H1 (cell line): Measurements from ENCODE around the gene RSPH6A. TPM values are rescaled to one million over a fixed set of nuclear protein-coding genes. Genes with fewer than 3 reads are reported as not detected.

Source experiments
- CTCF ChIA-PET: fragments of 300-600 bp; sonication (Branson Sonifier 250); formaldehyde crosslinking; loops from one replicate; lab custom pipeline; 2021; ENCODE audit not compliant: partially characterized antibody; lab: Charles Lee
- POLR2A ChIA-PET: fragments of 300-600 bp; sonication (Branson Sonifier 250); formaldehyde crosslinking; loops from one replicate; lab custom pipeline; 2021; ENCODE audit warnings: inconsistent platforms; ENCODE audit not compliant: partially characterized antibody; lab: Charles Lee
- DNase-seq, 2 experiments: peaks; one replicate each; pipeline versions ENCODE4 v3.0.0 to v3.0.0-alpha.2; 2010 to 2022; ENCODE audit warnings: low spot score in 2 of 2, low read depth in 1 of 2, mixed read lengths in 1 of 2
- FAIRE-seq: peaks from 2 replicates; lab custom pipeline; 2011; peaks lifted over from hg19 to GRCh38; lab: Jason Lieb, UNC
- H2AFZ ChIP-seq: 2 replicates; pipeline ENCODE4 v1.8.1; 2012; ENCODE audit warnings: low read length, inconsistent platforms
- H2AK5ac ChIP-seq: 2 replicates; pipeline ENCODE4 v1.6.1; 2013; ENCODE audit warnings: low read depth, low read length
- H2BK120ac ChIP-seq: replicated peaks from 2 replicates; pipeline ENCODE3; 2013; ENCODE audit warnings: low read depth, low read length, inconsistent platforms
- H2BK12ac ChIP-seq: 2 replicates; pipeline ENCODE4 v1.6.1; 2013; ENCODE audit warnings: low read depth, low read length
- H2BK15ac ChIP-seq: 2 replicates; pipeline ENCODE4 v1.6.1; 2013; ENCODE audit warnings: low read length
- H2BK20ac ChIP-seq: 2 replicates; pipeline ENCODE4 v1.6.1; 2013; ENCODE audit warnings: low read length
- H2BK5ac ChIP-seq: 2 replicates; pipeline ENCODE4 v1.6.1; 2013; ENCODE audit warnings: low read depth, low read length
- H3K14ac ChIP-seq: 2 replicates; pipeline ENCODE4 v1.6.1; 2013; ENCODE audit warnings: inconsistent platforms; ENCODE audit not compliant: insufficient read length
- H3K18ac ChIP-seq: 2 replicates; pipeline ENCODE4 v1.6.1; 2013; ENCODE audit warnings: low read length; ENCODE audit errors: extremely low read depth
- H3K23ac ChIP-seq: 2 replicates; pipeline ENCODE4 v1.6.1; 2013; ENCODE audit warnings: inconsistent platforms; ENCODE audit not compliant: insufficient read length
- H3K23me2 ChIP-seq: 2 replicates; pipeline ENCODE4 v1.6.1; 2013; ENCODE audit warnings: low read depth, low read length
- H3K27ac ChIP-seq: 2 replicates; pipeline ENCODE4 v1.6.1; 2011; ENCODE audit warnings: low read depth, low read length, inconsistent platforms
- H3K27me3 ChIP-seq, 4 experiments: replicated peaks in 1 of 4; 1 replicate in 1 of 4; 2 replicates in 3 of 4; pipeline versions ENCODE4 v1.6.1 to v1.8.1; 2011 to 2013; ENCODE audit warnings: low read length in 3 of 4, mild to moderate bottlenecking in 3 of 4, inconsistent platforms in 2 of 4, mixed read lengths in 2 of 4, moderate library complexity in 1 of 4; ENCODE audit not compliant: control insufficient read depth in 3 of 4, insufficient read depth in 3 of 4; ENCODE audit errors: extremely low read depth in 1 of 4
- H3K36me3 ChIP-seq, 4 experiments: 2 replicates each; pipeline versions ENCODE4 v1.6.1 to v1.8.1; 2011 to 2013; ENCODE audit warnings: mild to moderate bottlenecking in 4 of 4, low read length in 3 of 4, moderate library complexity in 2 of 4, control low read depth in 1 of 4, inconsistent platforms in 1 of 4; ENCODE audit not compliant: insufficient read depth in 4 of 4, control insufficient read depth in 2 of 4
- H3K4ac ChIP-seq: replicated peaks from 2 replicates; pipeline ENCODE3; 2013; ENCODE audit warnings: low read length, low read depth, mixed read lengths, inconsistent platforms; ENCODE audit not compliant: insufficient read length
- H3K4me1 ChIP-seq, 4 experiments: replicated peaks in 1 of 4; 1 replicate in 1 of 4; 2 replicates in 3 of 4; pipeline versions ENCODE4 v1.6.1 to v1.8.1; 2011 to 2013; ENCODE audit warnings: low read length in 3 of 4, inconsistent platforms in 2 of 4, mixed read lengths in 1 of 4; ENCODE audit not compliant: insufficient read depth in 4 of 4, control insufficient read depth in 3 of 4
- H3K4me2 ChIP-seq, 2 experiments: 2 replicates each; pipeline versions ENCODE4 v1.6.1 to v1.8.1; 2011 to 2013; ENCODE audit warnings: low read depth in 2 of 2, low read length in 2 of 2, control low read depth in 1 of 2, inconsistent platforms in 1 of 2, mild to moderate bottlenecking in 1 of 2; ENCODE audit not compliant: insufficient read depth in 1 of 2
- H3K4me3 ChIP-seq, 4 experiments: fragments of 200-600, 300-600 bp in 1 of 4; sonication (generic), shearing (Covaris generic), sonication (Bioruptor Twin) in 1 of 4; 2 replicates each; pipeline versions ENCODE4 v1.5.1 to v1.8.1; 2011 to 2016; ENCODE audit warnings: low read length in 4 of 4, low read depth in 3 of 4, control low read depth in 2 of 4, inconsistent platforms in 2 of 4, mild to moderate bottlenecking in 2 of 4, mixed read lengths in 1 of 4, moderate library complexity in 1 of 4; ENCODE audit not compliant: insufficient read depth in 2 of 4; ENCODE audit errors: extremely low read depth in 1 of 4
- H3K56ac ChIP-seq: replicated peaks from 2 replicates; pipeline ENCODE3; 2013; ENCODE audit warnings: low read depth, mild to moderate bottlenecking, mixed read lengths, low read length, inconsistent platforms; ENCODE audit not compliant: insufficient read length
- H3K79me1 ChIP-seq: 2 replicates; pipeline ENCODE4 v1.6.1; 2013; ENCODE audit warnings: low read depth, low read length, control low read depth
- H3K79me2 ChIP-seq, 2 experiments: 2 replicates each; pipeline versions ENCODE4 v1.6.1 to v1.8.1; 2012 to 2013; ENCODE audit warnings: low read length in 2 of 2, mild to moderate bottlenecking in 2 of 2, inconsistent platforms in 1 of 2; ENCODE audit not compliant: insufficient read depth in 2 of 2, control insufficient read depth in 1 of 2
- H3K9ac ChIP-seq, 4 experiments: replicated peaks in 1 of 4; 1 replicate in 1 of 4; 2 replicates in 3 of 4; pipeline versions ENCODE4 v1.6.1 to v1.8.1; 2011 to 2013; ENCODE audit warnings: low read depth in 3 of 4, low read length in 3 of 4, control low read depth in 2 of 4, mild to moderate bottlenecking in 2 of 4, moderate library complexity in 2 of 4, inconsistent platforms in 1 of 4; ENCODE audit errors: extremely low read depth in 1 of 4
- H3K9me3 ChIP-seq, 2 experiments: 2 replicates each; pipeline versions ENCODE4 v1.6.1 to v1.8.1; 2012 to 2013; ENCODE audit warnings: mild to moderate bottlenecking in 2 of 2, moderate library complexity in 2 of 2, control low read depth in 1 of 2, inconsistent platforms in 1 of 2, low read depth in 1 of 2, low read length in 1 of 2, mixed read lengths in 1 of 2; ENCODE audit not compliant: insufficient read depth in 2 of 2
- H4K20me1 ChIP-seq, 2 experiments: replicated peaks in 1 of 2; 2 replicates each; pipeline versions ENCODE3 to v1.8.1; 2011 to 2013; ENCODE audit warnings: inconsistent platforms in 2 of 2, low read length in 2 of 2, mild to moderate bottlenecking in 1 of 2; ENCODE audit not compliant: insufficient read depth in 2 of 2, control insufficient read depth in 1 of 2
- H4K5ac ChIP-seq: 2 replicates; pipeline ENCODE4 v1.6.1; 2013; ENCODE audit warnings: low read length, low read depth, mixed read lengths, inconsistent platforms; ENCODE audit not compliant: insufficient read length
- H4K8ac ChIP-seq: 2 replicates; pipeline ENCODE4 v1.8.0; 2013; ENCODE audit warnings: mild to moderate bottlenecking, moderate library complexity, low read length, inconsistent platforms; ENCODE audit not compliant: insufficient read depth; ENCODE audit errors: extremely low read depth
- H4K91ac ChIP-seq: replicated peaks from 2 replicates; pipeline ENCODE3; 2013; ENCODE audit warnings: low read length, mixed read lengths, inconsistent platforms; ENCODE audit not compliant: insufficient read length
- CHD2 ChIP-seq: IDR thresholded peaks from 2 replicates; pipeline ENCODE4 v1.6.1; 2012; ENCODE audit warnings: low read length, improper control_type of control experiment
- GTF2F1 ChIP-seq: IDR thresholded peaks from 2 replicates; pipeline ENCODE4 v1.6.1; 2012; ENCODE audit warnings: low read depth, low read length, improper control_type of control experiment, borderline replicate concordance
- JUND ChIP-seq: IDR thresholded peaks from 2 replicates; pipeline ENCODE4 v1.6.1; 2011; ENCODE audit warnings: mild to moderate bottlenecking, improper control_type of control experiment, low read length
- MAFK ChIP-seq: IDR thresholded peaks from 2 replicates; pipeline ENCODE4 v1.6.1; 2012; ENCODE audit warnings: low read depth, mild to moderate bottlenecking, improper control_type of control experiment, low read length
- SP1 ChIP-seq: IDR thresholded peaks from 2 replicates; pipeline ENCODE4 v1.6.1; 2011; ENCODE audit warnings: low read depth, low read length
- TBP ChIP-seq: IDR thresholded peaks from 2 replicates; pipeline ENCODE4 v1.6.1; 2011; ENCODE audit warnings: low read depth, low read length, improper control_type of control experiment
- TCF12 ChIP-seq: IDR thresholded peaks from 2 replicates; pipeline ENCODE4 v1.6.1; 2011; ENCODE audit warnings: low read depth, mild to moderate bottlenecking, low read length
- YY1 ChIP-seq: IDR thresholded peaks from 2 replicates; pipeline ENCODE4 v1.6.1; 2011; ENCODE audit warnings: low read depth, mild to moderate bottlenecking, low read length
- WGBS, 2 experiments: shearing (Covaris generic) in 1 of 2; methylation state at CpG; one replicate each; pipeline versions ENCODE4 v1.1.6 to v1.1.7; 2013 to 2015; ENCODE audit warnings: low lambda C conversion rate in 2 of 2, mixed read lengths in 2 of 2, inconsistent platforms in 1 of 2, low coverage in 1 of 2, missing lambda C conversion rate in 1 of 2; ENCODE audit not compliant: insufficient replicate concordance in 2 of 2, insufficient coverage in 1 of 2, insufficient read length in 1 of 2; ENCODE audit errors: extremely low coverage in 1 of 2, missing lambda C conversion rate in 1 of 2; 5-methylcytosine and 5-hydroxymethylcytosine counted together
- polyA plus RNA-seq, 7 experiments: library from polyadenylated mRNA; depleted of rRNA in 3 of 7; stranded (reverse) in 5 of 7; unstranded in 2 of 7; fragments of >200 nt in 5 of 7; fragments of 200-250 nt in 2 of 7; gene quantifications; 1 replicate in 5 of 7; 2 replicates in 1 of 7; 4 replicates in 1 of 7; pipeline versions ENCODE4 v1.2.1 to v1.2.3, GENCODE V29; 2011 to 2013; ENCODE audit warnings: missing spikeins in 2 of 7, mixed read lengths in 2 of 7
- total RNA-seq: library from RNA; stranded (reverse); fragmentation: NEBNext Ultra II Directional; extraction: Animal tissue kit (Norgen Biotek cat#: 25700); gene quantifications from 2 replicates; pipeline ENCODE4 v1.2.1, GENCODE V29; 2021

The RSPH6A gene
- total and polyA plus RNA-seq, 2 of the 8 experiments (the other 6 are each of a cell fraction or from before 2014, with no cell fraction given): 0.05 to 0.19 TPM

DNA sequence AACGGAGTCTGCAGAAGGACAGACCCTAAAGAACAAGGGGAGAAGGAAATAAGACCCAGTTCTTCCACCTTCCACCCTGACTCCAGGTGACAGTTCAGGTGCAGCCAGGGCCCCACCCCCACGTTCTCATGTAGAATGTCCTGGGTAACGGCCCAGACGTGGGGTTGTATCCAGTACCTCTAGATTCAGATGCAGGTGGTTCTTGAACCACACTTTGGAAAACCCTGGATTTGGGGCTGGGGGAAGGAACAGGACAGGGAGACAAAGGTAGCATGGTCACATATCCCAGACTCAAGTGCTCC lies 35.0 kb downstream of the RSPH6A start:
- Histone ChIP-seq H3K56ac (no peak overlapping the region), H3K4me1 (peaks cover 3 to 26% (median 15%) of the 10 kb centered on the region in 4 experiments), H2BK120ac (no peak overlapping the region), H2AFZ (no peak overlapping the region), H2AK5ac (no peak overlapping the region), H3K27me3 (peaks cover 0 to 6% (median 0%) of the 10 kb centered on the region in 4 experiments; a peak in 1 of 7 replicates), H2BK5ac (no peak overlapping the region), H3K79me2 (no peaks in the 10 kb centered on the region), H3K9me3 (no peaks in the 10 kb centered on the region), H4K5ac (no peak overlapping the region), H3K18ac (no peak overlapping the region), H3K14ac (no peak overlapping the region), H4K91ac (no peak overlapping the region), H3K79me1 (0 out of 2 replicates have a peak, but pooled peaks cover 4% of the 10 kb centered on the region), H4K8ac (no peak overlapping the region), H3K27ac (no peak overlapping the region), H3K4me2 (peak overlapping the region; percentile 58 to 87), H3K4ac (no peak overlapping the region), H3K36me3 (peaks cover 3 to 10% (median 7%) of the 10 kb centered on the region in 4 experiments; a peak in 5 of 8 replicates), H3K4me3 (peak overlapping the region in 3 of 4 experiments; percentile 28 to 60 (median 39); a peak in 4 of 8 replicates), H3K9ac (no peak overlapping the region), H2BK15ac (no peak overlapping the region), H2BK20ac (no peak overlapping the region), H3K23ac (no peak overlapping the region), H4K20me1 (peaks cover 12 to 19% of the 10 kb centered on the region in 2 experiments), H3K23me2 (peaks cover 4% of the 10 kb centered on the region; the same call in 1 of the 2 replicates), H2BK12ac (0 out of 2 replicates have a peak overlapping the region, but pooled peaks have one; percentile 1)
- CTCF ChIA-PET: interaction anchor here (3.1 to 5.1 kb wide), 2 partner anchors 10 to 37 kb away, joined by 13 to 45 read pairs; partner anchors contain the start of gene SIX5
- WGBS, 2 experiments: 60% methylated on average over 4 of the region's 4 CpGs; no CpG with 5 or more reads in 1 of the 2 experiments
- DNase-seq (no peak), FAIRE-seq (no peak)
- TF ChIP-seq MAFK (no peak), JUND (no peak), CHD2 (no peak), SP1 (no peak), TBP (no peak), TCF12 (no peak), GTF2F1 (no peak), YY1 (no peak)
- POLR2A ChIA-PET: interaction anchor here (0.9 to 9.5 kb wide), 8 partner anchors 9 to 194 kb away, joined by 3 to 133 read pairs (median 6); partner anchors contain the start of genes DMWD, FOXA3 and SIX5
